Posterior vena cava (tissue), 2 donors: ENCODE data around the gene COX7A2L. TPM values are rescaled to one million over a fixed set of nuclear protein-coding genes. Genes with fewer than 3 reads are reported as not detected.

Source experiments
- DNase-seq: peaks from one replicate; pipeline ENCODE4 v3.0.0-alpha.2; 2020; ENCODE audit warnings: low spot score
- intact Hi-C, 2 donors: fragments of 100-400 bp; cut with DNase I; formaldehyde crosslinking; loops; one replicate each; pipeline versions ENCODE4 v1.14.1 to v1.14.2; 2022 to 2023
- total RNA-seq, 2 donors: library from RNA; stranded (reverse); fragmentation: NEBNext Ultra II Directional; extraction: Animal tissue kit (Norgen Biotek cat#: 25700); gene quantifications; one replicate each; pipeline ENCODE4 v1.2.1, GENCODE V29; 2021
- donor health status: DM: yes; HTN: yes; CAD: no.
- donor health status: DM: yes; HTN: yes; CAD: no.

COX7A2L gene
- total RNA-seq, 2 donors from 2014 or later = 58.1 to 58.7 TPM

DNA sequence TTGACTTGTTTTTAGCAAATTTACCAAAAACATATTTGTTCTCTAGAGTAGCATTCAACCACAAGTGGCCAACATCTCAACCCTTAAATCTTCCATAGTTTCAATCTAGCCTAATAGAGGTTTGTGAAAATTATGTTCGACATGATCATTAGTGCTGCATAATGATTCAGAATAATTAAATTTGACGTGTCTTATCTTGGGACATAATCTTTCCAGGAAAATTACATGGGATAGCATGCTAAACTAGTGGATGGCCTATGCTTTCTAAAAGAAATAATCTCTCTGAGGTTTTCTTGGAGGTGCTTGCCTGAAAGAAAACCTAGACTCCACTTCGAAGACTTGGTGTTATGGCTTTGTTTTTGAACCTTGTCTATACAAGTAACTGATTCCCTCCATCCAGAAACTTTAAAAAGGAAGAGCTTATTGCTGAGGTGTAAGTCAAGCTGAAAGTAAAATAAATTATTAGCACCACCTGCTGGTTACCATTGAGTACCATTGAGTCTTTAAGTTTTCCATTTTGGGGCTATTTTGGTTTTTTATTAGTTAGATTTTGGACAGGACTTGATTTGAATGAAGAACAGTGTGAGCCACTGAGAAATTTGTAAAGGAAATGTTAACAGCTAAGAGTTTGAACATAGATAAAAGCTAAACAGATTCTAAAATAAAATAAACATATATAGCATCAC lies 32.7 kb downstream of the COX7A2L start:
- DNase-seq = no peak
- intact Hi-C loops = loop anchor here in 1 of 2 donors (5.0 kb wide), 1 partner anchor 231 kb away; no protein-coding TSS in a partner anchor

DNA sequence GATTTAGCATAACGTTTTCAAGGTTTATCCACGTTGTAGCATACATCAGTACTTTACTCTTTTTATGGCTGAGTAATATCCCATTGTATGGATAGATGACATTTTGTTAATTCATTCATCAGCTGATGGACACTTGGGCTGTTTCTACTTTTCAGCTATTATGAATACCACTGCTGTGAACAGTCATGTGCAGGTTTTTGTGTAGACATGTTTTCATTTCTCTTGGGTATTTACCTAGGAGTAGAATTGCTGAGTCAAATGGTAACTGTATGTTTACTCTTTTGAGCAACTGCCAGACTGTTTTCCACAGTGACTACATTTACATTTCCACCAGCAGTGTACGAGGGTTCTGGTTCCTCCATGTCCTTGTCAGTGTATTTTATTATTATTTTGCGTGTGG lies 33.9 kb downstream of the COX7A2L start:
- intact Hi-C loops = loop anchor here in 1 of 2 donors (5.0 kb wide), 1 partner anchor 230 kb away; no protein-coding TSS in a partner anchor
- no peak for DNase-seq

DNA sequence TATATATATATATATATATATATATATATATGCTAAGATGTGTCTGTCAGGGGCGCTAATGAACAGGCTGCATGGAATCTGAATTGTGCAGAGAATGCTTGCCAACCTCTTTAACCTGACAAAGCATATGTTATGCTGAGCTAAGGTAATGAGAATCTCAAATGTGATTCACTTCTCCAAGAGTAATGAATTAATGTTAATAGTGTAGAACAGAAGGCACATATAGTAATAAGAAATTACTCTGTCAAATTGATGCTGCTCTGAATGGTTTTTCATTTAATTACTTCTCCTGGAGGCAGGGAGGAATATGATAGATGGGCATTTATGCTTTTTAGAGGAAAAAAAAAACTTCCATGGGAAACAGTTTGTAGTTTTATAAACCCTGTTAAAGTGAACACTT lies 35.4 kb downstream of the COX7A2L start:
- no peak for DNase-seq
- intact Hi-C loops = loop anchor here in 1 of 2 donors (5.0 kb wide), 1 partner anchor 228 kb away; no protein-coding TSS in a partner anchor

DNA sequence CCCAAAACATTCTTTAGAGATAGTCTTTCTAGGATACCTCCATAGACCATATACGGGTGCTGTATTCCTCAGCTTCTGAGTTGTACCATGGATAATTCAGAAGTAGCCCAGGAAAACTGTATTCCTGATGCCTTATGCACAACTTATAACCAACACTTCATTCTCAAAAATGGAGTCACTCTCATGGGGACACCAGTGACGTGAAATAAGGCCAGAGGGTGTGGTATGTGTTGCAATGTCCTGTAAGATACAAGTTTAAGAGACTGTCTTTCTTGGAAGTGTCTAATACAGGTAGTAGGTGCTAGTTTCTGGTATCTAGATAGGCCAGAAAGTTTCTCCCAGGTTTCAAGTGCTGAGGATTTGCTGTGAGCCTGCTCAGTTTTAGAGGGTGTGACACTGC lies 36.1 kb downstream of the COX7A2L start:
- intact Hi-C loops = loop anchor here in 1 of 2 donors (5.0 kb wide), 1 partner anchor 228 kb away; no protein-coding TSS in a partner anchor
- no peak for DNase-seq

DNA sequence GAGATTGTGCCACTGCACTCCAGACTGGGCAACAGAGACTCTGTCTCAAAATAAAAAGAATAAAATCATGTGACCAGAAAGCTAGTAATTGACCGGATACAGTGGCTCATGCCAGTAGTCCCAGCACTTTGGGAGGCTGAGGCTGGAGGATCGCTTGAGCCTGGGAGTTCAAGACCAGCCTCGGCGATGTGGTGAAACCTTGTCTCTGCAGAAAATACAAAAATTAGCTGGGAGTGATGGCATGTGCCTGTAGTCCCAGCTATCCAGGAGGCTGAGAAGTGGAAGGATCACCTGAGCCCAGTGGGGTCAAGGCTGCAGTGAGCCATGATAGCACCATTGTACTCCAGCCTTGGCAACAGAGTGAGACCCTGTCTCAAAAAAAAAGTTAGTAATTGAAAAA lies 36.8 kb downstream of the COX7A2L start:
- DNase-seq = no peak
- intact Hi-C loops = no loop called here

DNA sequence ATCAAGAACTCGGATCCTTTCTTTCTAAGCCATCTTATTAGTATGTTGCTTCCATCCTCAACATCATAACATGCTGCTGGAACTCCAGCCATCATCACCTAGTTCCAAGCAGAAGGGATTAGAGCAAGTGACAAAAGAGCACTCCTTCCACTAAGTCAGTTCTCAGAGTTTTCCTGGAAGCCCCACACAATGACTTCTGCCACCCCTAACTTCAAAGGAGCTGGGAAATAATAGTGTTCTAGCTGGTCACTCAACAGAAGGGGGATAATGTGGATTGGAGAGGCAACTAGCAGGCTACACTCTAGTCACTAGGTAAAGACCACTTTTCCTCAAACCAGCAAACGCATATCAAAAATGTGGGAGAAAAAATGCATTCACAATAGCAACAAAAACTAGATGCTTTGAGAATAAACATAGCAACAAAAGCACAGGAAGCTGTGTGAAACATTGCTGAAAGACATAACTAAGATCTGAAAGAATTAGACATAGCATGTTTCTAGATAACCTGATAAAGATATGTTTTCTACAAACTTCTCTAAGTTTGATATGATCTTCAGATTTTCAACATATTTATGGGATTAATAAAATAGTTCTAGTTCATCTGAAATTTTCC lies 39.5 kb downstream of the COX7A2L start:
- DNase-seq = no peak
- intact Hi-C loops = no loop called here

GRCh38 chr2:42319265-42319664 lies 41.8 kb downstream of the COX7A2L start:
- no peak for DNase-seq
- intact Hi-C loops = no loop called here

GRCh38 chr2:42317945-42318344 lies 43.1 kb downstream of the COX7A2L start:
- DNase-seq = no peak
- intact Hi-C loops = no loop called here

DNA sequence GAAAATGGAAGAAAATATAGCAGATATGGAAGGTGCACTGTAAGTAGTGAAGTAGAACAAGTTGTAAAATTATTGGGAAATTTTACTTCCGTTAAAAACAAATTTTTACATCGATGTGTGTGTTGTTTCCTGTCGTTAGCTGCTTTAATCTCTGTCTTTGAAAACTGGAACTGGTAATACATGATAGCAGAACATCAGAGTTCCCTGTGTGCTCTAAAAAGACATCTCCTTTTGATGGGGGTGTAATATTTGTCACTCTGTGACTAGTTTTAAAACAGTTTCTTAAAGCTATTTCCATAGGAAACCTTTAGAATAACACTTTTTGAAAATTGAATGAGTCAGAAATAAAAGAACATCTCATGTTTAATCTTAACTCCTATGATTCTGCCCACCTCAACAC lies 43.5 kb downstream of the COX7A2L start:
- intact Hi-C loops = no loop called here
- no peak for DNase-seq

DNA sequence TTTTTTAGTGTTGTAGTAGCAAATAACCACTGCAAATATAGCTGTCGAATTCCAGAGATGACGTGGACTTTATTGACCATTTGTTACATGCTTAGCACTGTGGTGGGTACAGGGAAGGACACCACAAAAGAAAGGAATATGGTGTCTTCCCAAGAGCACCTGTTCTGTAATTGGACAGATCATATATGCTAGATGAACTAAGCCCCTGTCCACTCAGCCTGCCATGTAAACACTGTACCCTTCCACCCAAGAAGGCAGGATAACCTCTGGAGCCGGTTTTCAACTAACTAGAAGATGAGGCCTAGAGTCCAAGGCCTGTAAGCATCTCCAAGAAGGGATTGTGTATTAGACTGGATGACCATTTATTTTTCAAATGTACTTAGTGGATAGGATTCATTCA lies 44.1 kb downstream of the COX7A2L start:
- no peak for DNase-seq
- intact Hi-C loops = no loop called here

DNA sequence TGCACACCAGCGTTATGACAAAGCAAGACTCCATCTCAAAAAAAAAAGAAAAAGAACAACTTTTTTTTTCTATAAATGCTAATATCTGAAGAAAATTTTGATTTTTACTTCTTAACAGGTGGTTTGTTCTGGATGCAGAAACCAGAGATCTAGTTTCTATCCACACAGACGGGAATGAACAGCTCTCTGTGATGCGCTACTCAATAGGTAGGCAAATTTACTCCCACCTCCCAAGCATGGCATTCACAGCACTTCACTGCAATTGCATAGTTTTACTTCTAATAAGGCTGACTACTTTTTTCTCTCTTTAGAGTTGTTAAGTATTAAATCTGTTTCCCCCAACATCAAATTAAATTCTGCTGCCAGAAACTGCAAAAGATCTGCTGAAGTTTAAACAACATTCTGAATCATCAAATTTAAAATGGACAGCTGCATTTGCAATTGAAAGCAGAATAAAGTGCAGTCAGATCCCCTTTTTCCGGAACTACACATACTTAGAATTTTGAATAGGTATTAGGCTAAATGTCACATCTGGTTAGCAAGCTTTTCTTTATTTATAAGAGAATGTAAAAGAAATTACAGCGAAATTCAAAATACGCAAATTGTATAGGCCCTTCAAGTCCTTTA lies 45.1 kb downstream of the COX7A2L start:
- no peak for DNase-seq
- intact Hi-C loops = no loop called here

DNA sequence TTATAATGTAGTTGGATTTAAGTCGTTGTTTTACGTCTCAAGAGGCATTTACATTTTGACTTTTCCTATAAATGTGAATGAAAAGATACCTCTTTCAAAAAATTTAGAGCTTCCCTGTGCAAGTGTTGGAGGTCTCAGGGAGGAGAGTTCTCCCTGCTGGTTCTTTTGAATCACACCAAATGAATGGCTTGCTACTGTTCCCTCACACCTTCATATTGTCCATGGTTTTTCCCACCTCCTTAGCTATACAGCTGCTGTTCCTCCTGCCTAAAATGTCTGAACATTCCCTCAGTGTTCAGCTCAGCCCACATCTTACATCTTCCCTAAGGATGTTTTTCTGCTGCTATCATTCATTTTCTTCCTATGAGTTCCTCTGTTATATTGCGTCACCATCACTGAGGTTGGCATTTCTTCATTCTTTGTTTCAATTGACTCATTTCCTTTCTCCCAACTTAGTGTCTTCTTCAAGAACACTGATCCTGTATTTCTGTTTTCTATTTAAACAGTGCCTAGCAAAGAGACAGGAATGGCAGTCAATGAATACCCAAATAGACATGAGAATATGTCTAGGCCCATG lies 46.0 kb downstream of the COX7A2L start:
- no peak for DNase-seq
- intact Hi-C loops = no loop called here

DNA sequence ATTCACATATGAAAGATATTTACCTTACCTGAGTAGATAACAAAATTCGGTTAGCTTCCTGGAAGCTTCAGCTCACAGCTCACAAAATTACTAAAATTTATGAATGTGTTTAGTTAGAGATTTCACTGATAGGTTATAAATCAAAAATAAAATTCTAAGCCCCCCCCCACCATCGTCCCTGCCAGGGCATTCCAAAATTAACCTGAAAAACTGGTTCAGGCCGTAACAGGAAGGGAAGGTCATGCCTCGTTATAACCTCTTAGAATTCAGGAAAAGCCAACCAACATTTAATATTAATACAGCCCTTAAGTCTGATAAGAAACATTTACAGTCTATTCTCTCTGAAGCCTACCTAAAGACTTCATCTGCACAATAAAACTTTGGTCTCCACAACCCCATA lies 48.9 kb downstream of the COX7A2L start:
- no peak for DNase-seq
- intact Hi-C loops = no loop called here

- no peak for DNase-seq
- intact Hi-C loops = no loop called here
These were observed 51.0 kb downstream of the COX7A2L start for GRCh38 chr2:42310007-42310515.

DNA sequence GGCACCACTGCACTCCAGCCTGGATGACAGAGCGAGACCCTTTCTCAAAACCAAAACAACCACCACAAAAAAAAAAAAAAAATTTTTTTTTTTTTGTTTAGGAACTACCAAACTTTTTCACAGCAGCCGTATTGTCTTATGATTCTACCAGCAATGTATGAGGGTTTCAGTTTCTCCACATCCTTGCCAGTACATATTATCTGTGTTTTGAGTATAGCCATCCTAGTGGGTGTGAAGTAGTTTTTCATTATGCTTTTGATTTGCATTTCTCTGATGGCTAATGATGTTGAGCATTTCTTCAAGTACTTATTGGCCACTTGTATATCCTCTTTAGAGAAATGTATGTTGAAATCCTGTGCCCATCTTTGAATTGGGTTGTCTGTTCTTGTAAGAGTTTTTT lies 51.7 kb downstream of the COX7A2L start:
- no peak for DNase-seq
- intact Hi-C loops = no loop called here

GRCh38 chr2:42307180-42307579 lies 53.8 kb downstream of the COX7A2L start:
- intact Hi-C loops = no loop called here

DNA sequence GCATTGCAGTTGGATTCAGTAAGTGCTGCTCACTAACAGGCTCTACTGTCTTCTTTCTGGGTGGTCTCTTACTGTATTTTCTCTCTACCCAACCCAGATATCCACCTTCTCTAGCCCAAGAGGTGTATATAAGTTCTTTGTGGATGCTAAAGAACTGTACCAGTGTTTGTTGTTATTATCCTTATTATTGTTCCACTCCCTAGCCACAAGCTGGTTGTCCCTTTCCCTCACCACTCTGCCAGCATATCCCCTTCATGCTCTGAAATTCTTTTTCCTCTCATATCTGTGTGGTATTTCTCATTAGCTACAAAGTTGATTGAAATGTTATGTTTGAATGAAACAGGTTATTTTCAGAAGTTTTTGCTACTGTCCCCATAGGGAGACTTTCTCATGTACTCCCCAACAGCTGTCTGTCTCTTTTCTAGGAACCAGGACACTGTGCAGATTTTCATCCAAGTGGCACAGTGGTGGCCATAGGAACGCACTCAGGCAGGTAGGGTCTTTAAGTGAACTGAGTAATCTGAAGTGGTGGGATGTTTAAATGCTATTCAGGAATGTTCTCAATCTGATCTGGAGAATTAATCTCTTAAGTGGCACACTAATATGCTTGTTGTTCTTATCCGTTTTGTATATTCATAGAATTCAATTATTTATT lies 56.8 kb downstream of the COX7A2L start:
- no peak for DNase-seq
- intact Hi-C loops = no loop called here

More at GRCh38 chr2:42307180-42307579, 53.8 kb downstream of the COX7A2L start:
- DNase-seq = no peak

DNA sequence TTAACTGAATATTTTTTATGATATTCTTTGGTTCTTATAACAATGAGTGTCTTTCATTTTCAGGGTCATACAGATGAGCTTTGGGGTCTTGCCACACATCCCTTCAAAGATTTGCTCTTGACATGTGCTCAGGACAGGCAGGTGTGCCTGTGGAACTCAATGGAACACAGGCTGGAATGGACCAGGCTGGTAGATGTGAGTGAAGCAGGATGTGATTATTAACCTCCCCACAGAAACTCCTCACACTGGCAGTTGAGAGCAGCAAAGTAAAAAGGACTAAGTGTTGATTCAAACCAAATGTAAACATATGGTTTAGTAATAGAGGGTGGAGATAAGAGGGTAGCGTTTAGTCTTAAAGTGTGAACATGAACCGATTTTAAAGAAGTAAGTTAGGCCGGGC lies 57.8 kb downstream of the COX7A2L start:
- intact Hi-C loops = no loop called here
- no peak for DNase-seq

- DNase-seq = no peak
- intact Hi-C loops = no loop called here
These were observed 60.5 kb downstream of the COX7A2L start for GRCh38 chr2:42300527-42300926.
